Liver (tissue), 9 donors: Measurements from ENCODE around the gene DRAP1. TPM values are rescaled to one million over a fixed set of nuclear protein-coding genes. Genes with fewer than 3 reads are reported as not detected.
"Not testable (repeated sequence)": the region's sequence is repeated elsewhere in the genome, so short reads cannot be mapped to it uniquely, and the experiment has no call there.

ENCODE experiments used
- DNase-seq: peaks from one replicate; pipeline ENCODE4 v3.0.0-alpha.2; 2017; ENCODE audit warnings: low spot score
- H3K27ac ChIP-seq, 2 donors: one replicate each; pipeline ENCODE4 v1.7.0; 2013; ENCODE audit warnings: inconsistent platforms in 2 of 2, low read length in 2 of 2, control low read depth in 1 of 2, low read depth in 1 of 2, mild to moderate bottlenecking in 1 of 2
- H3K27me3 ChIP-seq, 4 donors: one replicate each; pipeline versions ENCODE4 v1.6.1 to v1.7.0; 2013; ENCODE audit warnings: low read length in 3 of 4, inconsistent platforms in 1 of 4, mild to moderate bottlenecking in 1 of 4, moderate library complexity in 1 of 4; ENCODE audit not compliant: control insufficient read depth in 4 of 4, insufficient read depth in 4 of 4
- H3K36me3 ChIP-seq, 4 donors: one replicate each; pipeline versions ENCODE4 v1.6.1 to v1.7.0; 2013; ENCODE audit warnings: low read length in 3 of 4, mild to moderate bottlenecking in 3 of 4, low read depth in 1 of 4, moderate library complexity in 1 of 4; ENCODE audit not compliant: control insufficient read depth in 4 of 4, insufficient read depth in 3 of 4
- H3K4me1 ChIP-seq, 4 donors: one replicate each; pipeline versions ENCODE4 v1.6.1 to v1.7.0; 2013; ENCODE audit warnings: low read length in 3 of 4, mild to moderate bottlenecking in 3 of 4, moderate library complexity in 1 of 4; ENCODE audit not compliant: control insufficient read depth in 4 of 4, insufficient read depth in 4 of 4
- H3K4me3 ChIP-seq, 3 donors: one replicate each; pipeline versions ENCODE4 v1.6.1 to v1.7.0; 2013; ENCODE audit warnings: low read length in 3 of 3, control low read depth in 1 of 3, low read depth in 1 of 3, mild to moderate bottlenecking in 1 of 3
- H3K9ac ChIP-seq, 2 donors: one replicate each; pipeline ENCODE4 v1.7.0; 2013; ENCODE audit warnings: low read length in 2 of 2, mild to moderate bottlenecking in 2 of 2, moderate library complexity in 2 of 2, control low read depth in 1 of 2, low read depth in 1 of 2
- H3K9me3 ChIP-seq, 4 donors: one replicate each; pipeline versions ENCODE4 v1.6.1 to v1.7.0; 2013; ENCODE audit warnings: low read length in 3 of 4; ENCODE audit not compliant: control insufficient read depth in 4 of 4
- FOXA2 ChIP-seq: IDR thresholded peaks from 2 replicates; pipeline ENCODE4 v1.6.1; 2016; ENCODE audit warnings: antibody characterized with exemption
- GABPA ChIP-seq, 2 donors: IDR thresholded peaks in 1 of 2; conservative IDR thresholded peaks in 1 of 2; 2 replicates each; pipeline ENCODE4 v1.6.1; 2016; ENCODE audit warnings: antibody characterized with exemption in 2 of 2, mild to moderate bottlenecking in 1 of 2, moderate library complexity in 1 of 2
- HNF4G ChIP-seq: IDR thresholded peaks from 2 replicates; pipeline ENCODE4 v1.6.1; 2016; ENCODE audit warnings: antibody characterized with exemption
- MAX ChIP-seq: IDR thresholded peaks from 2 replicates; pipeline ENCODE4 v1.6.1; 2016; ENCODE audit warnings: antibody characterized with exemption
- NR2F2 ChIP-seq: IDR thresholded peaks from 2 replicates; pipeline ENCODE4 v1.6.1; 2016; ENCODE audit warnings: antibody characterized with exemption
- RXRA ChIP-seq, 2 donors: IDR thresholded peaks; 2 replicates each; pipeline ENCODE4 v1.6.1; 2017 to 2018; ENCODE audit warnings: antibody characterized with exemption in 2 of 2, mild to moderate bottlenecking in 1 of 2
- SP1 ChIP-seq: IDR thresholded peaks from 2 replicates; pipeline ENCODE4 v1.6.1; 2018; ENCODE audit warnings: antibody characterized with exemption, mild to moderate bottlenecking
- YY1 ChIP-seq: IDR thresholded peaks from 2 replicates; pipeline ENCODE4 v1.6.1; 2016; ENCODE audit warnings: antibody characterized with exemption, mild to moderate bottlenecking
- ZBTB33 ChIP-seq: IDR thresholded peaks from 2 replicates; pipeline ENCODE4 v1.6.1; 2016; ENCODE audit warnings: antibody characterized with exemption
- WGBS: extraction: QIAGEN DNeasy Blood & Tissue Kit; methylation state at CpG from one replicate; pipeline ENCODE4 v1.1.7; 2013; 5-methylcytosine and 5-hydroxymethylcytosine counted together
- polyA plus RNA-seq, 2 donors: library from polyadenylated mRNA; stranded (reverse) in 1 of 2; unstranded in 1 of 2; fragments of 200-250 nt in 1 of 2; fragments of >200 nt in 1 of 2; fragmentation: Nextera tagmentation in 1 of 2; extraction: Ambion mirVana in 1 of 2; gene quantifications; one replicate each; pipeline versions ENCODE4 v1.2.1 to v1.2.3, GENCODE V29; 2013 to 2015
- total RNA-seq, 2 donors: library from RNA; depleted of rRNA; stranded (reverse); fragments of >200 nt; gene quantifications; one replicate each; pipeline ENCODE4 v1.2.3, GENCODE V29; 2014
- TF ChIP-seq, protein P1 (sequence below): fragments of 150-350 bp; IDR thresholded peaks from 2 replicates; pipeline ENCODE4 v1.5.1; 2017; ENCODE audit warnings: improper control_type of control experiment, low read depth, low read length; ENCODE audit not compliant: missing input control
- donor health status: healthy.
- donor health status: healthy.
- donor health status: healthy.
- donor health status: healthy.
- donor health status: healthy.

Gene DRAP1
- total and polyA plus RNA-seq, 4 donors, result 18.1 to 57.3 (median 42.3) TPM

DNA sequence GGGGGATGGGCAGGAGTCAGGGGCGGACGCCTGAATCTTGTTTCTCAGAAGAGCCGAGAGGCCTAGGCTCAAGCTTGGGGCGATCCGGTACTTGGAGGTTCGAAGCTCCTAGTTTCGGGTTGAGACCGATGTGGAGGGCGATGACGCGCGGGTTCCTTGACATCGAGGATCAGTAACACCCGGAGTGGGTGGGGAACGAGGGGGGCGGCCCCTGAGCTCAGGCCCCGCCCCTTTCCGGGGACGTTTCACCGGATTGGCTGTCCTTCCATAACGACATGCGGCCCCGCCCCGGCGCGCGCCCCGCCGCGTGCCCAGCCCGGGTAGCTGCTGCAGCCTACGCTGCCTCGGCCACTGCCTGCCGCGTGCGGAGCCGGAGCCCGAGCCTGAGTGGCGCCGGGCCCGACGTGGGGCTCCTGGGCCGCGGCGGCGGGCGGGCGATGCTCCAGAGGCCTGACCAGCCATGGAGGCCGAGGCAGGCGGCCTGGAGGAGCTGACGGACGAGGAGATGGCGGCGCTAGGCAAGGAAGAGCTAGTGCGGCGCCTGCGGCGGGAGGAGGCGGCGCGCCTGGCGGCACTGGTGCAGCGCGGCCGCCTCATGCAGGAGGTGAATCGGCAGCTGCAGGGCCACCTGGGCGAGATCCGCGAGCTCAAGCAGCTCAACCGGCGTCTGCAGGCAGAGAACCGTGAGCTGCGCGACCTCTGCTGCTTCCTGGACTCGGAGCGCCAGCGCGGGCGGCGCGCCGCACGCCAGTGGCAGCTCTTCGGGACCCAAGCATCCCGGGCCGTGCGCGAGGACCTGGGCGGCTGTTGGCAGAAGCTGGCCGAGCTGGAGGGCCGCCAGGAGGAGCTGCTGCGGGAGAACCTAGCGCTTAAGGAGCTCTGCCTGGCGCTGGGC is 28.7 kb upstream of the DRAP1 start, which contains the start of gene CCDC85B:
TSS of gene CCDC85B (plus strand) at position 350 of the 895 bp plus-strand sequence. CDS start at position 461, 111 bp downstream.
- Histone ChIP-seq H3K4me3 (peak within 1 kb of the TSS; percentile 64 to 73 (median 70)), H3K9me3 (no peaks in the 10 kb centered on the region), H3K27me3 (no peaks in the 10 kb centered on the region), H3K4me1 (peaks cover 10 to 42% (median 30%) of the 10 kb centered on the region in 4 donors), H3K27ac (peak within 1 kb of the TSS; percentile 83 to 89), H3K36me3 (no peaks in the 10 kb centered on the region), H3K9ac (peak within 1 kb of the TSS; percentile 31 to 44)
- TF ChIP-seq FOXA2 (no peak), SP1 (peak; percentile 53), MAX (peak; percentile 28), GABPA (IDR thresholded peaks at IDR 0.05 in 1 of 2, conservative IDR thresholded peaks at IDR 0.05 in 1 of 2) (peak in 1 of 2 donors; percentile 57), YY1 (peak; percentile 24)
- TF ChIP-seq, protein P1, sequence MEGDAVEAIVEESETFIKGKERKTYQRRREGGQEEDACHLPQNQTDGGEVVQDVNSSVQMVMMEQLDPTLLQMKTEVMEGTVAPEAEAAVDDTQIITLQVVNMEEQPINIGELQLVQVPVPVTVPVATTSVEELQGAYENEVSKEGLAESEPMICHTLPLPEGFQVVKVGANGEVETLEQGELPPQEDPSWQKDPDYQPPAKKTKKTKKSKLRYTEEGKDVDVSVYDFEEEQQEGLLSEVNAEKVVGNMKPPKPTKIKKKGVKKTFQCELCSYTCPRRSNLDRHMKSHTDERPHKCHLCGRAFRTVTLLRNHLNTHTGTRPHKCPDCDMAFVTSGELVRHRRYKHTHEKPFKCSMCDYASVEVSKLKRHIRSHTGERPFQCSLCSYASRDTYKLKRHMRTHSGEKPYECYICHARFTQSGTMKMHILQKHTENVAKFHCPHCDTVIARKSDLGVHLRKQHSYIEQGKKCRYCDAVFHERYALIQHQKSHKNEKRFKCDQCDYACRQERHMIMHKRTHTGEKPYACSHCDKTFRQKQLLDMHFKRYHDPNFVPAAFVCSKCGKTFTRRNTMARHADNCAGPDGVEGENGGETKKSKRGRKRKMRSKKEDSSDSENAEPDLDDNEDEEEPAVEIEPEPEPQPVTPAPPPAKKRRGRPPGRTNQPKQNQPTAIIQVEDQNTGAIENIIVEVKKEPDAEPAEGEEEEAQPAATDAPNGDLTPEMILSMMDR, result peak; percentile 1
- WGBS, result 2% methylated on average over 94 of the region's 94 CpGs
- peak; percentile 98 for DNase-seq

- DNase-seq, result no peak
- Histone ChIP-seq H3K9ac (peak overlapping the region; percentile 3 to 44), H3K4me3 (peak overlapping the region; percentile 32 to 70 (median 64)), H3K4me1 (peaks cover 10 to 42% (median 30%) of the 10 kb centered on the region in 4 donors), H3K27me3 (no peaks in the 10 kb centered on the region), H3K9me3 (no peaks in the 10 kb centered on the region), H3K36me3 (no peaks in the 10 kb centered on the region), H3K27ac (peak overlapping the region; percentile 83 to 89)
- WGBS, result 22% methylated on average over 57 of the region's 57 CpGs
- no peak for TF ChIP-seq MAX
- peak; percentile 53 for TF ChIP-seq NR2F2
- TF ChIP-seq RXRA (IDR thresholded peaks at IDR 0.05), result peak in 1 of 2 donors; percentile 10
- no peak for TF ChIP-seq SP1
- no peak for TF ChIP-seq HNF4G
- TF ChIP-seq ZBTB33, result no peak
These were observed 27.7 kb upstream of the DRAP1 start for GRCh38 chr11:65891219-65892136.

GRCh38 chr11:65892137-65892540 is 27.1 kb upstream of the DRAP1 start:
- H3K9me3 ChIP-seq, H3K27me3 ChIP-seq, H3K9ac ChIP-seq, DNase-seq, H3K36me3 ChIP-seq: not testable (repeated sequence)
- 78% methylated on average over 5 of the region's 5 CpGs for WGBS
- H3K27ac ChIP-seq, result peak overlapping the region; percentile 83 to 89
- H3K4me1 ChIP-seq, result peaks cover 10 to 42% (median 30%) of the 10 kb centered on the region in 4 donors
- peak overlapping the region in 1 of 3 donors; percentile 64 for H3K4me3 ChIP-seq
